GM12878 (cell line): Measurements from ENCODE around the gene SLC5A11. TPM values are rescaled to one million over a fixed set of nuclear protein-coding genes. Genes with fewer than 3 reads are reported as not detected.

ENCODE experiments used
- ATAC-seq: fragments of 200-7000 bp; cut with Tn5 transposase; 3 replicates; pipeline ENCODE4 v1.9.1; 2020; ENCODE audit warnings: mild to moderate bottlenecking, moderate library complexity
- BruUV-seq: library from RNA; stranded (reverse); fragments of 400-500 nt; replicated peaks from 2 replicates; lab custom pipeline; 2021; lab: Mats Ljungman, UMichigan
- CTCF ChIA-PET: fragments of 300-600 bp; sonication (Branson Sonifier 250); formaldehyde crosslinking; extraction: SDS; loops from one replicate; lab custom pipeline; 2021; ENCODE audit warnings: inconsistent platforms; lab: Yijun Ruan, JAX
- POLR2A ChIA-PET: fragments of 350-600 bp; formaldehyde crosslinking; extraction: SDS; loops from one replicate; lab custom pipeline; 2021; ENCODE audit warnings: inconsistent platforms; lab: Charles Lee
- RAD21 ChIA-PET: fragments of 300-600 bp; sonication (Branson Sonifier 250); formaldehyde crosslinking; loops from one replicate; lab custom pipeline; 2023; ENCODE audit warnings: antibody characterized with exemption; ENCODE audit not compliant: unreplicated experiment; lab: Charles Lee
- SMC1A ChIA-PET: fragments of 300-600 bp; sonication (Branson Sonifier 250); formaldehyde crosslinking; loops from one replicate; lab custom pipeline; 2023; ENCODE audit not compliant: unreplicated experiment, uncharacterized antibody; lab: Charles Lee
- DNase-seq: peaks from one replicate; pipeline ENCODE4 v3.0.0-alpha.2; 2011; ENCODE audit warnings: low read depth, low spot score
- FAIRE-seq: peaks from 3 replicates; lab custom pipeline; 2011; peaks lifted over from hg19 to GRCh38; lab: Jason Lieb, UNC
- H2AFZ ChIP-seq: 2 replicates; pipeline ENCODE4 v1.6.0; 2011; ENCODE audit warnings: low read depth, low read length, control low read depth; ENCODE audit not compliant: control insufficient read depth
- H3K27ac ChIP-seq: 2 replicates; pipeline ENCODE4 v1.5.1; 2011; ENCODE audit warnings: control low read depth; ENCODE audit not compliant: control insufficient read depth, insufficient read depth
- H3K27me3 ChIP-seq, 2 experiments: replicated peaks in 1 of 2; 2 replicates each; pipeline versions ENCODE4 v1.6.0 to v1.6.1; 2011; ENCODE audit warnings: low read length in 1 of 2; ENCODE audit not compliant: control insufficient read depth in 2 of 2, insufficient read depth in 2 of 2
- H3K36me3 ChIP-seq, 2 experiments: 2 replicates each; pipeline ENCODE4 v1.5.1; 2011; ENCODE audit warnings: low read length in 1 of 2; ENCODE audit not compliant: control insufficient read depth in 2 of 2, insufficient read depth in 2 of 2
- H3K4me1 ChIP-seq: 2 replicates; pipeline ENCODE4 v1.6.1; 2011; ENCODE audit warnings: mild to moderate bottlenecking, low read length, moderate library complexity, mixed read lengths; ENCODE audit not compliant: control insufficient read depth, insufficient read depth
- H3K4me2 ChIP-seq: 2 replicates; pipeline ENCODE4 v1.6.0; 2011; ENCODE audit warnings: control low read depth; ENCODE audit not compliant: control insufficient read depth, insufficient read depth
- H3K4me3 ChIP-seq: fragments of 200-600 bp; sonication (generic); 2 replicates; pipeline ENCODE4 v1.5.1; 2016
- H3K79me2 ChIP-seq: 2 replicates; pipeline ENCODE4 v1.6.0; 2011; ENCODE audit warnings: low read length; ENCODE audit not compliant: control insufficient read depth, insufficient read depth
- H3K9ac ChIP-seq: 2 replicates; pipeline ENCODE4 v1.8.0; 2011; ENCODE audit warnings: low read length, control low read depth, mixed read lengths; ENCODE audit not compliant: control insufficient read depth, insufficient read depth
- H3K9me3 ChIP-seq: replicated peaks from 3 replicates; pipeline ENCODE4 v1.5.1; 2011; ENCODE audit warnings: mild to moderate bottlenecking, low read length; ENCODE audit not compliant: control insufficient read depth, insufficient read depth
- H4K20me1 ChIP-seq: 2 replicates; pipeline ENCODE4 v1.6.0; 2011; ENCODE audit not compliant: control insufficient read depth, insufficient read depth
- BCLAF1 ChIP-seq: fragments of 450-650 bp; IDR thresholded peaks from 2 replicates; pipeline ENCODE4 v1.6.1; 2017; ENCODE audit warnings: antibody characterized with exemption, mild to moderate bottlenecking, moderate library complexity
- CEBPZ ChIP-seq: fragments of 150-350 bp; IDR thresholded peaks from 2 replicates; pipeline ENCODE4 v1.6.1; 2016; ENCODE audit warnings: low read depth, low read length
- EGR1 ChIP-seq, 2 experiments: IDR thresholded peaks; 1 replicate in 1 of 2; 2 replicates in 1 of 2; pipeline ENCODE4 v1.6.1; 2011 to 2012; ENCODE audit warnings: low read depth in 2 of 2, low read length in 2 of 2, borderline replicate concordance in 1 of 2, mild to moderate bottlenecking in 1 of 2, moderate library complexity in 1 of 2
- NBN ChIP-seq: fragments of 450-650 bp; IDR thresholded peaks from 2 replicates; pipeline ENCODE4 v1.6.1; 2016
- POLR2AphosphoS5 ChIP-seq: IDR thresholded peaks from 2 replicates; pipeline ENCODE4 v1.6.1; 2011; ENCODE audit warnings: mild to moderate bottlenecking, low read length, inconsistent platforms
- RFX5 ChIP-seq: IDR thresholded peaks from 2 replicates; pipeline ENCODE4 v1.6.1; 2011; ENCODE audit warnings: low read depth, low read length, improper control_type of control experiment
- ZZZ3 ChIP-seq: IDR thresholded peaks from 2 replicates; pipeline ENCODE4 v1.6.1; 2011; ENCODE audit warnings: low read depth; ENCODE audit not compliant: control insufficient read depth, insufficient read length
- WGBS: methylation state at CpG from one replicate; pipeline ENCODE4 v1.1.6; 2016; ENCODE audit warnings: low lambda C conversion rate; ENCODE audit not compliant: insufficient replicate concordance, insufficient coverage; ENCODE audit errors: missing lambda C conversion rate; 5-methylcytosine and 5-hydroxymethylcytosine counted together
- in situ Hi-C: fragments of 300-500 bp; cut with MboI; formaldehyde crosslinking; loops from 9 replicates; pipeline ENCODE4 v1.14.3; 2018; ENCODE audit warnings: mixed read lengths
- intact Hi-C: fragments of 100-400 bp; cut with micrococcal nuclease; formaldehyde crosslinking; loops from one replicate; pipeline ENCODE4 v1.14.2; 2022; ENCODE audit not compliant: unreplicated experiment
- polyA plus RNA-seq, 11 experiments: library from polyadenylated mRNA; depleted of rRNA in 4 of 11; unstranded in 6 of 11; stranded (reverse) in 5 of 11; fragments of >200 nt; fragmentation: Nextera tagmentation in 4 of 11; fragmentation: Illumina TruSeq in 1 of 11; extraction: Ambion mirVana in 4 of 11; extraction: Trizol in 1 of 11; gene quantifications; 1 replicate in 1 of 11; 2 replicates in 10 of 11; pipeline versions ENCODE4 v1.2.1 to v1.2.3, GENCODE V29; 2011 to 2016; ENCODE audit warnings: inconsistent platforms in 2 of 11, missing spikeins in 2 of 11, low read depth in 1 of 11
- total RNA-seq, 4 experiments: library from RNA; depleted of rRNA in 3 of 4; stranded (reverse); fragments of >200 nt in 3 of 4; fragmentation: Illumina TruSeq in 1 of 4; extraction: Trizol in 1 of 4; gene quantifications; 2 replicates each; pipeline versions ENCODE4 v1.2.1 to v1.2.3, GENCODE V29; 2013 to 2021

The SLC5A11 gene
- total and polyA plus RNA-seq, 10 of the 15 experiments (the other 5 are each of a cell fraction or from before 2014, with no cell fraction given) = 0.10 TPM; not detected in 9

- TF ChIP-seq RFX5 = no peak
- TF ChIP-seq NBN = no peak
Measured at GRCh38 chr16:24908716-24909115, 63.0 kb downstream of the SLC5A11 start (continued).

GRCh38 chr16:24909856-24910255, 64.1 kb downstream of the SLC5A11 start:
- SMC1A ChIA-PET = interaction anchor here (0.6 kb wide), 2 partner anchors 36 to 91 kb away, joined by 3 read pairs; no protein-coding TSS in a partner anchor
- Histone ChIP-seq H2AFZ (no peak overlapping the region), H3K27me3 (no peaks in the 10 kb centered on the region), H3K79me2 (no peaks in the 10 kb centered on the region), H4K20me1 (no peaks in the 10 kb centered on the region), H3K4me3 (no peak overlapping the region), H3K27ac (no peak overlapping the region), H3K9me3 (no peaks in the 10 kb centered on the region), H3K4me2 (no peak overlapping the region), H3K9ac (no peak overlapping the region), H3K36me3 (no peaks in the 10 kb centered on the region), H3K4me1 (no peaks in the 10 kb centered on the region)
- ATAC-seq (no peak), FAIRE-seq (no peak), DNase-seq (no peak)
- intact Hi-C loops (no loop called here), in situ Hi-C loops (no loop called here)
- TF ChIP-seq CEBPZ (no peak), POLR2AphosphoS5 (no peak), ZZZ3 (no peak), EGR1 (IDR thresholded peaks at IDR 0.05; ENCODE audit: borderline replicate concordance in 1 of 2, low read depth in 2 of 2, low read length in 2 of 2) (no peak), BCLAF1 (no peak)
- RAD21 ChIA-PET = interaction anchor here (1.0 kb wide), 1 partner anchor 12 kb away, joined by 3 read pairs; no protein-coding TSS in a partner anchor
- BruUV-seq = no TSS peak
- POLR2A ChIA-PET = interaction anchor here (0.6 kb wide), 2 partner anchors 140 to 157 kb away, joined by 3 to 5 read pairs; no protein-coding TSS in a partner anchor
- CTCF ChIA-PET = no interaction called here
- 77% methylated on average over 5 of the region's 5 CpGs for WGBS
